Hematopoietic multipotent progenitor cell (in vitro differentiated cells): ENCODE results near the gene AGO1. TPM values are rescaled to one million over a fixed set of nuclear protein-coding genes. Genes with fewer than 3 reads are reported as not detected.
"Not testable (repeated sequence)": the region's sequence is repeated elsewhere in the genome, so short reads cannot be mapped to it uniquely, and the experiment has no call there.

Experiments used
- DNase-seq, 3 donors: peaks; one replicate each; pipeline ENCODE4 v3.0.0-alpha.2; 2011 to 2015; ENCODE audit warnings: low read depth in 2 of 3, low spot score in 2 of 3
- total RNA-seq: library from RNA; depleted of rRNA; stranded (reverse); fragments of >200 nt; gene quantifications from one replicate; pipeline ENCODE4 v1.2.3, GENCODE V29; 2012

AGO1 gene
- total RNA-seq, 1 donor: 39.3 TPM

DNA sequence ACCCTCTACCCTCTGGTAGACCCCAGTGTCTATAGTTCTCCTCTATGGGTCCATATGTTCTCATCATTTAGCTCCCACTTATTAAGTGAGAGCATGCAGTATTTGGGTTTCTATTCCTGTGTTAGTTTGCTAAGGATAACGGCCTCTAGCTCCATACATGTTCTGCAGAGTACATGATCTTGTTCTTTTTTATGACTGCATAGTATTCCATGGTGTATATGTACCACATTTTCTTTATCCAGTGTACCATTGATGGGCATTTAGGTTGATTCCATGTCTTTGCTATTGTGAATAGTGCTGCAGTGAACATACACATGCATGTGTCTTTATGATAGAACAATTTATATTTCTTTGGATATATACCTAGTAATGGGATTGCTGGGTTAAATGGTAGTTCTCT is 81.3 kb downstream of the AGO1 start:
- DNase-seq: not testable (repeated sequence)

- DNase-seq: no peak
Measured at GRCh38 chr1:35968396-35968795, 85.4 kb downstream of the AGO1 start.

GRCh38 chr1:35971601-35972000 is 88.6 kb downstream of the AGO1 start:
- no peak for DNase-seq

DNA sequence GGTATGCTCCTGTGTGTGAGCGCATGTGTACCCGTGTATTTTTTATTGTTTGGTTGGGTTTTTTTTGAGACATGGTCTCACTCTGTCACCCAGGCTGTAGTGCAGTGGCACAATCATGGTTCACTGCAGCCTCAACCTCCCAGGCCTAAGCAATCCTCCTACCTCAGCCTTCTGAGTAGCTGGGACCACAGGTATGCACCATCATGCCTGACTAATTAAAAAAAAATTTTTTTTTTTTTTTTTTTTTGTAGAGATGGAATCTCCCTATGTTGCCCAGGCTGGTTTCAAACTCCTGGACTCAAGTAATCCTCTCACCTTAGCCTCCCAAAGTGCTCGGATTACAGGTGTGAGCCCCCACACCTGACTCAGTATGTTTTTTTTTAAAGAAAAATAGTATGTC is 89.6 kb downstream of the AGO1 start:
- not testable (repeated sequence) for DNase-seq

GRCh38 chr1:35980090-35980489 is 97.1 kb downstream of the AGO1 start:
- no peak for DNase-seq

Other genes with a start within 250 kb of the AGO1 start
- 14.3 TPM for gene PSMB2, start 241.7 kb upstream of the AGO1 start, total RNA-seq
- gene C1orf216, start 164.3 kb upstream of the AGO1 start, total RNA-seq: 35.3 TPM
- gene CLSPN, start 113.2 kb upstream of the AGO1 start, total RNA-seq: 2.2 TPM
- gene AGO4, start 75.2 kb upstream of the AGO1 start, total RNA-seq: 53.9 TPM
- gene AGO3, start 47.9 kb downstream of the AGO1 start, total RNA-seq: 17.2 TPM
- 4.8 TPM for gene TEKT2, start 200.9 kb downstream of the AGO1 start, total RNA-seq
- 42.5 TPM for gene ADPRS, start 205.7 kb downstream of the AGO1 start, total RNA-seq
- gene COL8A2, start 242.0 kb downstream of the AGO1 start, total RNA-seq: 0.81 TPM